ENCODE data around the gene KAZN.

DNA sequence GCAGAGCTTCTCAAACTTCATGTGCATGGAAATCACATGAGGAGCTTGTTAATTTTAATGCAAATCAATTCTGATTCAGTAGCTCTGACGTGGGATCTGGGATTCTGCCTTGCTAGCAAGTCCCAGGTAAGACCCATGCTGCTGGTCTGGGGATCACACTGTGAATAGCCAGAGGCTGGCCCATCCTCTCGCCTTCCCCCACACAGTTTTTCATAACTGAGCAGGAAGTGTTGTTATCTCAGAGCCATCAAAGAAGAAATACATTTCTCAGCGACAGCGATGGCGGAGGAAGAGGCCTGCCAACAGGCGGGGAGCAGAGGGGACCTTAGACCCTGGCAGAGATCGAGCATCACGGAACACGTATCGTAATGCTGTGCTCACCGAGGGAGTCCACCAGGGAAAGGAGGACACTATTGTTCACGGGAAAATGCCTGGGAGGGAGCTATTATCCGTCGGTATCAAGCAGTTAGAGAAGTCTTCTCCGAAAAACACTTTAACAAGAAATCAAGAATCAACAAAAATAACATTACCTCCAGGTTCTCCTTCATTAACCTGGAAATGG, 286.2 kb downstream of the KAZN start:
- TF ChIP-seq, protein P1, sequence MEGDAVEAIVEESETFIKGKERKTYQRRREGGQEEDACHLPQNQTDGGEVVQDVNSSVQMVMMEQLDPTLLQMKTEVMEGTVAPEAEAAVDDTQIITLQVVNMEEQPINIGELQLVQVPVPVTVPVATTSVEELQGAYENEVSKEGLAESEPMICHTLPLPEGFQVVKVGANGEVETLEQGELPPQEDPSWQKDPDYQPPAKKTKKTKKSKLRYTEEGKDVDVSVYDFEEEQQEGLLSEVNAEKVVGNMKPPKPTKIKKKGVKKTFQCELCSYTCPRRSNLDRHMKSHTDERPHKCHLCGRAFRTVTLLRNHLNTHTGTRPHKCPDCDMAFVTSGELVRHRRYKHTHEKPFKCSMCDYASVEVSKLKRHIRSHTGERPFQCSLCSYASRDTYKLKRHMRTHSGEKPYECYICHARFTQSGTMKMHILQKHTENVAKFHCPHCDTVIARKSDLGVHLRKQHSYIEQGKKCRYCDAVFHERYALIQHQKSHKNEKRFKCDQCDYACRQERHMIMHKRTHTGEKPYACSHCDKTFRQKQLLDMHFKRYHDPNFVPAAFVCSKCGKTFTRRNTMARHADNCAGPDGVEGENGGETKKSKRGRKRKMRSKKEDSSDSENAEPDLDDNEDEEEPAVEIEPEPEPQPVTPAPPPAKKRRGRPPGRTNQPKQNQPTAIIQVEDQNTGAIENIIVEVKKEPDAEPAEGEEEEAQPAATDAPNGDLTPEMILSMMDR (IDR thresholded peaks at IDR 0.05; ENCODE audit: poor library complexity, severe bottlenecking): no peak
- TF ChIP-seq EP300 (conservative IDR thresholded peaks at IDR 0.05; ENCODE audit: poor library complexity, severe bottlenecking): no peak
- no peak for TF ChIP-seq SMC3 (conservative IDR thresholded peaks at IDR 0.05; ENCODE audit: poor library complexity)
- TF ChIP-seq POLR2AphosphoS5 (IDR thresholded peaks at IDR 0.05): no peak
- TF ChIP-seq EZH2 (IDR thresholded peaks at IDR 0.05; ENCODE audit: borderline replicate concordance, insufficient read depth, low read length, poor library complexity, severe bottlenecking): no peak
- TF ChIP-seq, protein P2, sequence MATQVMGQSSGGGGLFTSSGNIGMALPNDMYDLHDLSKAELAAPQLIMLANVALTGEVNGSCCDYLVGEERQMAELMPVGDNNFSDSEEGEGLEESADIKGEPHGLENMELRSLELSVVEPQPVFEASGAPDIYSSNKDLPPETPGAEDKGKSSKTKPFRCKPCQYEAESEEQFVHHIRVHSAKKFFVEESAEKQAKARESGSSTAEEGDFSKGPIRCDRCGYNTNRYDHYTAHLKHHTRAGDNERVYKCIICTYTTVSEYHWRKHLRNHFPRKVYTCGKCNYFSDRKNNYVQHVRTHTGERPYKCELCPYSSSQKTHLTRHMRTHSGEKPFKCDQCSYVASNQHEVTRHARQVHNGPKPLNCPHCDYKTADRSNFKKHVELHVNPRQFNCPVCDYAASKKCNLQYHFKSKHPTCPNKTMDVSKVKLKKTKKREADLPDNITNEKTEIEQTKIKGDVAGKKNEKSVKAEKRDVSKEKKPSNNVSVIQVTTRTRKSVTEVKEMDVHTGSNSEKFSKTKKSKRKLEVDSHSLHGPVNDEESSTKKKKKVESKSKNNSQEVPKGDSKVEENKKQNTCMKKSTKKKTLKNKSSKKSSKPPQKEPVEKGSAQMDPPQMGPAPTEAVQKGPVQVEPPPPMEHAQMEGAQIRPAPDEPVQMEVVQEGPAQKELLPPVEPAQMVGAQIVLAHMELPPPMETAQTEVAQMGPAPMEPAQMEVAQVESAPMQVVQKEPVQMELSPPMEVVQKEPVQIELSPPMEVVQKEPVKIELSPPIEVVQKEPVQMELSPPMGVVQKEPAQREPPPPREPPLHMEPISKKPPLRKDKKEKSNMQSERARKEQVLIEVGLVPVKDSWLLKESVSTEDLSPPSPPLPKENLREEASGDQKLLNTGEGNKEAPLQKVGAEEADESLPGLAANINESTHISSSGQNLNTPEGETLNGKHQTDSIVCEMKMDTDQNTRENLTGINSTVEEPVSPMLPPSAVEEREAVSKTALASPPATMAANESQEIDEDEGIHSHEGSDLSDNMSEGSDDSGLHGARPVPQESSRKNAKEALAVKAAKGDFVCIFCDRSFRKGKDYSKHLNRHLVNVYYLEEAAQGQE (IDR thresholded peaks at IDR 0.05; ENCODE audit: borderline replicate concordance): no peak
- TF ChIP-seq TAF1 (IDR thresholded peaks at IDR 0.05; ENCODE audit: low read depth): no peak
- no peak for TF ChIP-seq RAD21 (conservative IDR thresholded peaks at IDR 0.05)
